DMS 273 (cell line): ENCODE data around the gene SLC30A1.
A peak's percentile ranks its signal among the peaks of the same experiment; 100 is the strongest.
"Not testable (repeated sequence)": the region's sequence is repeated elsewhere in the genome, so short reads cannot be mapped to it uniquely, and the experiment has no call there.

Source experiments
- DNase-seq: peaks from one replicate; lab custom pipeline; 2025; ENCODE audit not compliant: unreplicated experiment; lab: John Stamatoyannopoulos, UW

The SLC30A1 gene

GRCh38 chr1:211548321-211549091 is 30.5 kb downstream of the SLC30A1 start:
- peak; percentile 74 for DNase-seq

- DNase-seq: no peak
Observed at GRCh38 chr1:211547710-211548109, 31.3 kb downstream of the SLC30A1 start.

DNA sequence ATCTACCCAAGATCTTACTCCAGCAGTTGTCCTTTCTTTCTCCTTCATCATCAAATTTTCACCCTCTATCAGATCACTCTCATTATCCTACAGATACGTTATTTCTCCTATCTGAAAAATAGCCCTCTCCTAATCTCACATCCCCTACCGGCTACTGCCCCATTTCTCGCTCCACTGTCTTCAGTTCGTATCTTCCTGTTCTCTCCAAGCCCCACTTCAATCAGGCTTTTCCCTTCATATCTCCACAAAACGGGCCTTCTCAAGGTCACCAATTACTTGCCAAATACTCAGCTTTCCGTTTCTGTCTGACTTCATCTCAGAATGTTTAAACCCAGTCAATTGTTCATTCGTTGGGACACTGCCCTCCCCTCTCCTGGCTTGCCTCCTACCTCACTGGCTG is 32.4 kb downstream of the SLC30A1 start:
- no peak for DNase-seq

- DNase-seq: no peak
Observed at GRCh38 chr1:211543025-211543424, 35.9 kb downstream of the SLC30A1 start.

GRCh38 chr1:211541720-211542477 is 37.1 kb downstream of the SLC30A1 start:
- peak; percentile 23 for DNase-seq

DNA sequence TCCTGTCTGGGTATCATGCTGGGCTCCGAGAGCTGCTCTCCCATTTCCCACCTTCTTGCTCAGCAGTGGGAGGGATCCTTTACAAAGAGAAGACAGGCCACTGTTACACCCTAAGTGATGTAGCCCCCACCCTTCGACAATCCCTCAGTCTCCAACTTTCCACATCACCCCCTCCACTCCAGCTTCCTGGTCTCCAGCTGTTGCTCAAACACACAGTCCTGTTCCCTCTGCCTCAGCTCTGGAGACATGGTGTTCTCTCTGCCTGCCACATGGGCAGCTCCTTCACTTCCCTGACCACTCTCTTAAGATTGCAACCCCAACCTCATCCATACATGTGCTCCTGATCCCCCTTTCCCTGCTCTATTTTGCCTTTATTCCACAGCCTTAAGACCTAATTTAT is 37.7 kb downstream of the SLC30A1 start:
- DNase-seq: no peak

DNA sequence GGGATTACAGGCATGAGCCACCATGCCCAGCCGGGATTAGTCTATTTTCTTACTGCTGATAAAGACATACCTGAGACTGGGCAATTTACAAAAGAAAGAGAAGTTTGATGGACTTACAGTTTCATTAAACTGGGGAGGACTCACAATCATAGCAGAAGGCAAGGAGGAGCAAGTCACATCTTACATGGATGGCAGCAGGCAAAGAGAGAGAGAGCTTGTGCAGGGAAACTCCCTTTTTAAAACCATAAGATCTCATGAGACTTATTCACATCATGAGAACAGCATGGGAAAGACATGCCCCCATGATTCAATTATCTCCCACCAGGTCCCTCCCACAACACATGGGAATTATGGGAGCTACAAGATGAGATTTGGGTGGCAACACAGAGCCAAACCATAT is 38.1 kb downstream of the SLC30A1 start:
- DNase-seq: not testable (repeated sequence)

- DNase-seq: no peak
Observed at GRCh38 chr1:211538287-211538686, 40.7 kb downstream of the SLC30A1 start.

GRCh38 chr1:211537253-211537652 is 41.7 kb downstream of the SLC30A1 start:
- no peak for DNase-seq

DNA sequence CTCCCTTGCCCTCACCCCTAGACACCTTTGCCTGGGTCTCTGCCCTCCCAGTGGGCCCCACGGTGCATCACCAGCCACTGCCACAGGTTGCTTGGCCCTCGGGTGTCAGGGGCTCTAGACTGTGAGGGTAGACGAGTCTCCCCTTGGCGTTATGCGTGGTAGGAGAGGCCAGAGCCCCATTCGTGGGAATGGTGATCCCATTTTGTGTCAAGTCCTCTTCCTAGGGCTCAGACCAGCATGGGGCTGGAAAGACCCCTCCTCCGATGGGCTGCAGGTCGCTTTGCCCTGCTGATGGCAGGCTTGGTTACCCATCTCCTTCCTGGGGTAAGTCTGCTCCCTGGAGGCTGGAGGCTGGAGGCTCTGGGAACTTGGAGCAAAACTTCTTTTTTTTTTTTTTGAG is 42.4 kb downstream of the SLC30A1 start:
- DNase-seq: no peak

DNA sequence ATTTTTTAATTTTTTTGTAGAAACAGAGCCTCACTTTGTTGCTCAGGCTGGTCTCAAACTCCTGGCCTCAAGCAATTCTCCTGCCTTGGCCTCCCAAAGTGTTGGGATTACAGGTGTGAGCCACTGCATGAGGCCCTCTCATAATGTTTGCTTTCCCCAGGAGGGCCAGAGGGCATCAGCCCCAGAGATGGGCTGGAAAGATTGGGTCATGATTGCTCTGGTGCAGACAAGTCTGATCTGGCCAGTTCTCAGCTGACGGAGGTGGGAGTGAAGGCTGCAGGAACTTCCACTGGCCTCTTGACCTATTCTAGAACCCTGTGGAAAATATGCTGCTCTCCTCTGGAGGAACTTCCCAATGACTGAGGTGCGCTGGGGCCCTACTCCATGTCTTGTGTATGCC is 43.6 kb downstream of the SLC30A1 start:
- DNase-seq: no peak

DNA sequence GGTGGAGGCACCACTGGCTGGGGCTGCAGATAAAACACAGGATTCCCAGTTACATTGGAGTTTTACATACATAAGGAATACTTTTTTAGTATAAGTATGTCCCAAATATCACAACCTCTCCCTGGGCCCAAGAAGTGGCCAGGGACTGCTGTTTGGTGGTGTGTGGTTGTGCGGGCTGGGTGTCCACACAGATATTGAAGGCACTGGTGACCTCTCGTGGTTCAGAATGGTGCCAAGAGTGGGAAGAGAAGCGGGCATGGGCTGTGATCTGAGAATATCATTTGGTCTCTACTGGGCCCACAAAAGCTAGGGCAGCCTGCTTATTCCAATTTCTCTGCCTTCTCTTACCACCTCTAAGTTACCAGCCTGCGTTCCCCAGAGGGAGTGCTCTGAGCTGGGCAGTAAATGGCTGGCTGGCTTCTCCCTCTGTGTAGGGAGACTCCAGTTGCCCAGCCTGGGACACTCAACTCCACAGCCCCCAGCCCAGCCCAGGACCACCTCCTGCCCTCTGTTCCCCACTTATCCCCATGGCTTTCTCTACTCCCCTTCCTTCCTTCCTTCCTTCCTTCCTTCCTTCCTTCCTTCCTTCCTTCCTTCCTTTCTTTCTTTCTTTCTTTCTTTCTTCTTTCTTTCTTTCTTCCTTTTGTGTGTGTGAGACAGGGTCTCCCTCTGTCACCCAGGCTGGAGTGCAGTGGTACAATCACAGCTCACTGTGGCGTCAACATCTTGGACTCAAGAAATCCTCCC is 44.2 kb downstream of the SLC30A1 start:
- DNase-seq: no peak

GRCh38 chr1:211532088-211532444 is 46.9 kb downstream of the SLC30A1 start:
- no peak for DNase-seq

DNA sequence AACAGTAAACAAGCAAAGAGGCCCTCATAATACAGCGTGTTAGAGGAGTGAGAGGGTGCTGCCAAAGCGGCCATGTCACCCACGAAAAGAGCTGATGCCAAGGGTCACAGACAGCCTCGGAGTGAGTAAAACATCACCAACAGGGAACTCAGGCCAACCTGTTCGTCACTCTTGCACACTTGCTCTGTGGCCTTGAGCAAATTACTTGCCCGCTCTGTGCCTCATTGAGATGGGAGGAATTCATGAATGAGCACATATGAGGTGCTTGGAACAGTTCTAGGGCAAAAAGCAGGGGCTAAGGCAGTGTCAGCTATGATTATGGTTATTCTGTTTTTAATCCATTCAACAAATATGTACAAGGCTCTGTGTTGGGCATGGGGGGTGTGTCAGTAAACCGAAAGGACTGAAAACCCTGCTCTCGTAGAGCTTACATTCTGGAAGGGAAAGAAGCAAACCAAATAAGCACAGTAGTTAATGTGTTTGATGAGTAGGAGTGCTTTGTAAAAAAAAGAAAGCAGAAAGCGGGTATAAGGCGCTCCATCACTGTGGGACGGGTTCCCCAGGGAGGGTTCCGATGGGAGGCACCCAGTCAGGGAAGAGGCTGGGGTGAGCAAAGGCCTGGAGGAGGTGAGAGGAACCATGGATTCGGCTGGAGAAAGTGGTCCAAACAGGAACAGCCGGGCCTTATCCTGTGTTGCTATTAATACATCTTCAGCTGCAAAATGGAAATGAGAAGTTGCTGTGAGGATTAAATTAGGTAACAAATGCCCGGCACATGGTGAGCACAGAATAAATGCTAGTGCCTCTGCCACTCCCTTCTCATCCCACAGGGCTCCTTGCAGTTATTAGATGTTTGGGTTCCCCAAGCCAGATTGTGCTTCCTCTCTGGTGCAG is 47.5 kb downstream of the SLC30A1 start:
- DNase-seq: no peak

- no peak for DNase-seq
Observed at GRCh38 chr1:211530102-211530501, 48.9 kb downstream of the SLC30A1 start.

DNA sequence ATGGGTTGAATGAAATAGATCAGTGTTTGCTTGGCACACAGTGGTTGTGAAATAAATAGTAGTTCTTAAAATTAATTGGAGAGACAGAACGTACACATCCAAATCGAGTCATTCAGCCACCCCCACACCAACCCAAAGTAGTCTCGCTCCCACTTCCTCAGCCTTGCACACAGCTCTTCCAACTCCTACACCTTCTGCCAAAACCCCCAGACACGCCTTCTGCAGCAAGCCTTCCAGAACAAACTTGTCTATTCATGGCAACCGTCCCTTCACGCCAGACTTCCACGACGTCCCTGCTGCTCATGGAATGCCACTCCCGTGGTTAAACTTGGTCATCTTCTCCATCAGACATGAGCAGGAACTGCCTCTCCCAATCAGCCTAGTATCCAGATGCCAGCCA is 49.5 kb downstream of the SLC30A1 start:
- no peak for DNase-seq

GRCh38 chr1:211529011-211529410 is 50.0 kb downstream of the SLC30A1 start:
- no peak for DNase-seq

DNA sequence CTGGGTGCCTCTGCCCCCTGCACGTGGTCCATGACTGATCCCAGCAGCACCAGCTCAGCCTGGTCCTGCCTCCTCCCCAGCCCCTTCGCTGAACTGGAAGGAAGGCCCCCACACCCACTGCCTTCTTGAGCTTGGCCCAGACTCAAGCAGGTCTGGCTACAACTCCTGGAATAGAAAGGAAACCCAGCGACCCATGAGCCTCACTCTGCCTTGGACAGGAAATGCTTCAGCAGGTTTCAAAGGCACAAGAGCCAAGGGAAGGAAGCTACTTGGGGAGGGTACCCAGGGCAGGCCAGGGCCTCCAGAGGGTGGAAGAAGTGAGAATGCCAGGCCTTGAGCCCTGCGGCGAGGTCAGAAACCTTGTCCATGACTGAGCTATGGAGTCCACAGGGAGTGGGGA is 51.1 kb downstream of the SLC30A1 start:
- DNase-seq: no peak

DNA sequence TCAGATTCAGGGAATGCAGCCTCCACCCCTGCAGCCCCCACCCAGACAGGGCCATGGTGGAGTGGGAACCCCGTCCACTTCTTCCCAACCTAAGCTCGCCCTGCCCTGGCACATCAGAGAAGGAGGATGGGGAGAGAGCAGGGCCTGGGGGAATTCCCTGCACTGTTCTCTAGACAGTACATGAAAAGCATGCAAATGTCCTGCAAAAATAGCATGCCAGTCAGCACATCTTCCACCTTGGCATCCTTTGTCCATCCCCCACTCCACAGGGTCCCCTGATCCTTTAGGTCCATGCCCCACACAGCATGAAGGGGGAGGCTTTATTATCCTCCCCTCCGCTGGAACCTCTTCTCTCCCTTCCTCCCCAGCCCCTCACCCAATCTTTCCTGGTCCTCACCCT is 52.0 kb downstream of the SLC30A1 start:
- no peak for DNase-seq

DNA sequence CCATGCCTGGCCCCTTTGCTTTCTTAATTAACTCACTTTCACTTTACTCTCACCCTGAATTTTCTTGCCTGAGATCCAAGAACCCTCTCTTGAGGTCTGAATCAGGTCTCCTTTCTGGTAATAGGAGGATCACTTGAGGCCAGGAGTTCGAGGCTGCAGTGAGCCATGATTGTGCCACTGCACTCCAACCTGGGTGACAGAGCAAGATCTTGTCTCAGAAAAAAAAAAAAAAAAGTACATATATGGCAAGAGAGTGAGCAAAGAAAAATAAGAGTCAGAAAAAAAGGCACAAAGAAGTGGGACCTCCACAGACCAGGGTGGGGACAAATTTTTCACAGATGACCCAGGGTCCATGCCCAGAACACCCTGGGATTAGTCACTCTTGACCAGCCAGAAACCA is 52.9 kb downstream of the SLC30A1 start:
- DNase-seq: no peak

DNA sequence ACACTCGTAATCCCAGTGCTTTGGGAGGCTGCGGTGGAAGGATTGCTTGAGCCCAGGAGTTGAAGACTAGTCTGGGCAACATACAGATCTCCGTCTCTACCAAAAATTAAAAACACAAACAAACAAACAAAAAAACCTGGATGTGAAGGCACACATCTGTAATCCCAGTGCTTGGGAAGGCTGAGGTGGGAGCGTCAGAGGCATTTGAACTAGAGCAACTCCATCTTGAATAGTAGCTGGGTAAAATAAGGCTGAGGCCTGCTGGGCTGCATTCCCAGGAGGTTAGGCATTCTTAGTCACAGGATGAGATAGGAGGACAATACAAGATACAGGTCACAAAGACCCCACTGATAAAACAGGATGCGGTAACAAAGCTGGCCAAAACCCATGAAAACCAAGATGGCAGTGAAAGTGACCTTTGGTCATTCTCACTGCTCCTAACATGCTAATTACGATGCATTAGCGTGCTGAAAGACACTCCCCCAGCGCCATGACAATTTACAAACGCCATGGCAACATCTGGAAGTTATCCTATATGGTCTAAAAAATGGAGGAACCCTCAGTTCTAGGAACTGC is 53.8 kb downstream of the SLC30A1 start:
- no peak for DNase-seq
